GM12892 (cell line): ENCODE results near the gene NFYB.

ENCODE experiments used
- POLR2A ChIP-seq: IDR thresholded peaks from 2 replicates; pipeline ENCODE4 v1.6.1; 2011; ENCODE audit warnings: low read depth, low read length, control low read depth
- POLR2AphosphoS5 ChIP-seq: IDR thresholded peaks from 2 replicates; pipeline ENCODE4 v1.6.1; 2011; ENCODE audit warnings: low read depth, low read length, control low read depth

- TF ChIP-seq POLR2AphosphoS5 (no peak), POLR2A (0 out of 2 replicates have a peak, but pooled peaks have one; percentile 36)
Observed at GRCh38 chr12:104137001-104137901, 759 bp downstream of the NFYB start.
